ENCODE data around the gene DTX1.

DNA sequence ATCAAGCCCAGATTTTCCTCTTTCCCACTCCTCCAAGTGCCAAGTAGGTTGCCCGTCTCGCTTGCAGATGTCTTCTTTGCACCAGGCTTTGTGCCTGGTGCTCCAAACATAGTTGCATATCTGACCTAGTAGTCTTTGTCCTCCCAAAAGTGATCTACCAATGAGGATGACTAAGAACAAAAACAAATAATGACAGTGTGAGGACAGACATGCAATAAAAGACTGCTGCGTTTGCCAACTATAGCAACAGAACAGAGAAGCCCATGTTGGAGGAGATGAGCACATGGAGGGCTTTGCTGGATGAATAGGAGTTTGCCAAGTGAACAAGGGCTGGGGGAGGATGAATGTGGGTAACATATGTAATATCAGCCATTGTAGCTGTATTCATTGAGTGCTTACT is 15.6 kb downstream of the DTX1 start:
- no peak for TF ChIP-seq ZNF274 (IDR thresholded peaks at IDR 0.05; ENCODE audit: low read depth, low read length)
- no peak for TF ChIP-seq SUZ12 (IDR thresholded peaks at IDR 0.05; ENCODE audit: extremely low read depth, insufficient read depth, insufficient read length)

All from NT2/D1 (cell line).